MCF 10A (cell line): ENCODE results near the gene MEX3A. TPM values are rescaled to one million over a fixed set of nuclear protein-coding genes. Genes with fewer than 3 reads are reported as not detected.

Experiments used
- BruUV-seq: library from RNA; stranded (reverse); fragments of 400-500 nt; replicated peaks from 2 replicates; lab custom pipeline; 2021; lab: Mats Ljungman, UMichigan
- CTCF ChIA-PET: fragments of 300-600 bp; sonication (Branson Sonifier 250); formaldehyde crosslinking; extraction: SDS; loops from one replicate; lab custom pipeline; 2021; ENCODE audit warnings: antibody characterized with exemption, inconsistent platforms; lab: Yijun Ruan, JAX
- POLR2A ChIA-PET: fragments of 300-600, 350-650 bp; sonication (Branson Sonifier 250); formaldehyde crosslinking; extraction: SDS; loops from one replicate; lab custom pipeline; 2020; ENCODE audit warnings: antibody characterized with exemption, inconsistent platforms; lab: Yijun Ruan, JAX
- DNase-seq: peaks from one replicate; pipeline ENCODE4 v3.0.0-alpha.2; 2018; ENCODE audit not compliant: unreplicated experiment
- H3K27ac Mint-ChIP-seq: one replicate; pipeline ENCODE4 v1.8.0; 2022; ENCODE audit warnings: mild to moderate bottlenecking, low read depth, mixed read lengths; ENCODE audit not compliant: unreplicated experiment
- H3K27me3 Mint-ChIP-seq: one replicate; pipeline ENCODE4 v1.8.0; 2022; ENCODE audit warnings: mixed read lengths; ENCODE audit not compliant: insufficient read depth, unreplicated experiment
- H3K36me3 Mint-ChIP-seq: one replicate; pipeline ENCODE4 v1.8.0; 2022; ENCODE audit warnings: mild to moderate bottlenecking, moderate library complexity, mixed read lengths; ENCODE audit not compliant: insufficient read depth, unreplicated experiment
- H3K4me1 Mint-ChIP-seq: one replicate; pipeline ENCODE4 v1.8.0; 2022; ENCODE audit warnings: mixed read lengths; ENCODE audit not compliant: insufficient read depth, unreplicated experiment
- H3K4me3 Mint-ChIP-seq: one replicate; pipeline ENCODE4 v1.8.0; 2022; ENCODE audit warnings: mild to moderate bottlenecking, moderate library complexity, mixed read lengths; ENCODE audit not compliant: unreplicated experiment
- H3K9me3 Mint-ChIP-seq: one replicate; pipeline ENCODE4 v1.8.0; 2022; ENCODE audit warnings: mixed read lengths; ENCODE audit not compliant: unreplicated experiment
- intact Hi-C: fragments of 100-400 bp; cut with micrococcal nuclease; formaldehyde crosslinking; loops from 2 replicates; pipeline ENCODE4 v1.14.1; 2022
- total RNA-seq: library from RNA; stranded (reverse); gene quantifications from 2 replicates; pipeline ENCODE4 v1.2.3, GENCODE V29; 2022
- TF ChIP-seq, protein P1 (sequence below): fragments of 200-600 bp; IDR thresholded peaks from one replicate; pipeline ENCODE4 v1.8.0; 2022; ENCODE audit warnings: antibody characterized with exemption, mild to moderate bottlenecking; ENCODE audit not compliant: unreplicated experiment

The MEX3A gene
- total RNA-seq, 1 experiment from 2014 or later = 0.91 TPM

DNA sequence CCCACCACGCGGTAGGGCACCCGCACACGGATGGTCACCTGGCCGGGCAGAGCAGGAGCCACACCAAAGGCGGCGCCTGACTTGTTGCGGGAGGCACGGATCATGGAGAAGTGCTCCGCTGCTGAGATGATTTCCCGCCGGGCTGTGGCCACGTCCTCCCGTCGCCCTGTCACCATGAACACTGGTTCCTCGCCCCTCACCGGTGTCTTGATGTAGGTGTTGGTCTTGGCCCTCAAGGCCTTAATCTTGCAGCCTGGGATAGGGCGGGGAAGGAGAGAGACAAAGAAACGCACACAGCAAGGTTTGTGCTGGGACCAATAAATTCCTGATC lies 4.9 kb downstream of the MEX3A start:
- no peaks in the 10 kb centered on the region for H3K9me3 Mint-ChIP-seq
- BruUV-seq = no TSS peak
- TF ChIP-seq, protein P1, sequence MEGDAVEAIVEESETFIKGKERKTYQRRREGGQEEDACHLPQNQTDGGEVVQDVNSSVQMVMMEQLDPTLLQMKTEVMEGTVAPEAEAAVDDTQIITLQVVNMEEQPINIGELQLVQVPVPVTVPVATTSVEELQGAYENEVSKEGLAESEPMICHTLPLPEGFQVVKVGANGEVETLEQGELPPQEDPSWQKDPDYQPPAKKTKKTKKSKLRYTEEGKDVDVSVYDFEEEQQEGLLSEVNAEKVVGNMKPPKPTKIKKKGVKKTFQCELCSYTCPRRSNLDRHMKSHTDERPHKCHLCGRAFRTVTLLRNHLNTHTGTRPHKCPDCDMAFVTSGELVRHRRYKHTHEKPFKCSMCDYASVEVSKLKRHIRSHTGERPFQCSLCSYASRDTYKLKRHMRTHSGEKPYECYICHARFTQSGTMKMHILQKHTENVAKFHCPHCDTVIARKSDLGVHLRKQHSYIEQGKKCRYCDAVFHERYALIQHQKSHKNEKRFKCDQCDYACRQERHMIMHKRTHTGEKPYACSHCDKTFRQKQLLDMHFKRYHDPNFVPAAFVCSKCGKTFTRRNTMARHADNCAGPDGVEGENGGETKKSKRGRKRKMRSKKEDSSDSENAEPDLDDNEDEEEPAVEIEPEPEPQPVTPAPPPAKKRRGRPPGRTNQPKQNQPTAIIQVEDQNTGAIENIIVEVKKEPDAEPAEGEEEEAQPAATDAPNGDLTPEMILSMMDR = no peak
- H3K4me1 Mint-ChIP-seq = peaks cover 11% of the 10 kb centered on the region
- H3K36me3 Mint-ChIP-seq = peaks cover 5% of the 10 kb centered on the region
- ChIA-PET POLR2A (no interaction called here), CTCF (no interaction called here)
- H3K27ac Mint-ChIP-seq = no peak overlapping the region
- intact Hi-C loops = no loop called here
- H3K27me3 Mint-ChIP-seq = no peaks in the 10 kb centered on the region
- DNase-seq = no peak
- H3K4me3 Mint-ChIP-seq = no peak overlapping the region

DNA sequence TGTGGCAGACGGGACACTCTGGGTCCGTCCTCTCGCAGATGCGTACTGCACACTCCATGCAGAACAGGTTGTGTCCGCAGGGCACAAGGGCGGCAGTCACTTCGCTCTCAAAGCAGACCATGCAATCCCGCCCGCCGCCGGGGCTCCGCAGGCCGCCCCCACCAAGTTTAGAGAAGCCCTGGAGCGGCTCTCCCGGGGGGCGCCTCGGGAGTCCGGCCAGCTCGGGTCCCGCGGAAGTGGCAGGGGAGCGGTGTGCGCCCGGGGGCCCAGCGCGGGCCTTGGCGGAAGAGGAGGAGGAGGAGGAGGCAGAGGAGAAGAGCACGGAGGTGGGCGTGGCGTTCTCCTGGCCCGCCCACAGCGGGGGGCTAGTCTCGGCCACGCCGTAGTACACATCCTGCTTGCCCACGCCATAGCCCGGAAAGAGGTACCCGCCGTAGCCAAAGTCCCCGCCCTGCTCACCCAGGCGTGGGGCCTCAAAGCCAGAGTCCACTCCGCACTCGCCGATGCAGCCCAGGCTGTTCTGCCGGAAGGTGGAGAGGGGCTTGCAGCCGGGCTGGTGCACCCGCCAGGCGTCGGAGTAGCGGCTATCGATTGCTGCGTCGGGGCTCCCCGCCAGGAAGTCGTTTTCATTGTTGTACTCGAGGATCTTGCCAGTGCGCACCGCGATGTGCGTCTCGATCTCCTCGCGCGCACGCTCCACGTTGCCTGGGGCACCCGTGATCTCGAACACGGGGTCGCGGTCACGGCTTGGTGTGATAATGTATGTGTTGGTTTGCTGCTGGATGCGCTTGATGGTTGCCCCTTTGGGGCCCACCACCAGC lies 5.4 kb downstream of the MEX3A start:
- POLR2A ChIA-PET = no interaction called here
- no TSS peak for BruUV-seq
- no peak for DNase-seq
- TF ChIP-seq, protein P1 = no peak
- H3K4me1 Mint-ChIP-seq = peaks cover 11% of the 10 kb centered on the region
- no peak overlapping the region for H3K27ac Mint-ChIP-seq
- H3K4me3 Mint-ChIP-seq = no peak overlapping the region
- H3K9me3 Mint-ChIP-seq = no peaks in the 10 kb centered on the region
- no peaks in the 10 kb centered on the region for H3K27me3 Mint-ChIP-seq
- intact Hi-C loops = no loop called here
- CTCF ChIA-PET = interaction anchor here (0.7 kb wide), 1 partner anchor 851 kb away, joined by 4 read pairs; no protein-coding TSS in a partner anchor
- peaks cover 5% of the 10 kb centered on the region for H3K36me3 Mint-ChIP-seq

DNA sequence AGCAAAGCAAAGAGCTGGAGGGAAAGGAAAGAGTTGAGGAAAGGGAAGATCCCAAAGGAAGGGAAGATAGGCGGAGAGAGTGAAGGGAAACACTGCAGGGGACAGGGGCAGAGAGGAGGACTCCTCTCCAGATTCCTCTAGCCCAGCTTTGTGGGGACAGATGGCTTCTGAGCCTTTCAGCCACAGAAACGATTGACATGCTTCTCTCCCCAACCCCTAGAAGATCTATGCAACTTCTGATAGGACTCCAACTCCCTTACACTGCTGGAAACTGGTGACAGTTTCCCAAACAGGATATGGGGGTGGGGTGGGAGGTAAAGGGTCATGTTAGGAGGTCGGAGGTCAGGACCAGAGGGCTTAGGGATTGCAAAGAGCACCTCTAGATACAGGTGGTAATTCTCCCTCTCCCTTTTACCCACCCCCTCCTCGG lies 6.5 kb downstream of the MEX3A start:
- ChIA-PET POLR2A (no interaction called here), CTCF (interaction anchor here (0.5 to 0.7 kb wide), 3 partner anchors 14 to 144 kb away, joined by 3 to 4 read pairs (median 3); no protein-coding TSS in a partner anchor)
- H3K36me3 Mint-ChIP-seq = peaks cover 5% of the 10 kb centered on the region
- peaks cover 11% of the 10 kb centered on the region for H3K4me1 Mint-ChIP-seq
- no peak overlapping the region for H3K27ac Mint-ChIP-seq
- TF ChIP-seq, protein P1 = no peak
- intact Hi-C loops = no loop called here
- BruUV-seq = no TSS peak
- H3K4me3 Mint-ChIP-seq = no peak overlapping the region
- H3K27me3 Mint-ChIP-seq = no peaks in the 10 kb centered on the region
- DNase-seq = no peak
- H3K9me3 Mint-ChIP-seq = no peaks in the 10 kb centered on the region

DNA sequence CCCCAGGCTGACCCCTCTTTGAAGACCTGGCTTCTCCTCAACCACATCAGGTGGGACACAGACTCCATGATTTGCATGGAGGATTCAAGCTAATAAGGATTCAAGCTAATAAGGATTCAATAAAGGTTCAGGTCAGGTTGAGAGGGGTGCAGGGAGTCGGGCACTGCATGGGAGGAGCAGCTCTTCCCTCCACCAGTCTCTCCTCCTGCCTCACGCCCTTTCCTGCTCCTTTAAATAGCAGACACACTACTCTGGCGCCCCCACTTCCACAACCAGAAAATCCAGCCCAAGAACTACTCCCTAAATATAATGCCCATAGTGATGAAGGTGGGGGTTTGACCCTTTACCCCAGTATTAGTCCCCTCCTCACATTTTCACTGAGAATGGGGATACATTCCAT lies 7.1 kb downstream of the MEX3A start:
- intact Hi-C loops = no loop called here
- Mint-ChIP-seq H3K4me1 (peaks cover 11% of the 10 kb centered on the region), H3K27me3 (no peaks in the 10 kb centered on the region), H3K36me3 (peaks cover 5% of the 10 kb centered on the region), H3K4me3 (no peak overlapping the region), H3K9me3 (no peaks in the 10 kb centered on the region), H3K27ac (no peak overlapping the region)
- CTCF ChIA-PET = interaction anchor here (0.5 to 2.3 kb wide), 6 partner anchors 10 to 145 kb away, joined by 3 to 10 read pairs (median 3); no protein-coding TSS in a partner anchor
- POLR2A ChIA-PET = interaction anchor here (0.6 to 1.3 kb wide), 2 partner anchors 141 to 1090 kb away, joined by 5 read pairs; partner anchors contain the start of gene KHDC4
- BruUV-seq = no TSS peak
- TF ChIP-seq, protein P1 = no peak
- no peak for DNase-seq
